Nephron progenitor cell (in vitro differentiated cells): ENCODE results near the gene CENPN.

Experiments
- DNase-seq: peaks from one replicate; pipeline ENCODE4 v3.0.0; 2021
- H3K27ac Mint-ChIP-seq: 2 replicates; pipeline ENCODE4 v1.8.0; 2021; ENCODE audit warnings: mild to moderate bottlenecking, moderate library complexity, mixed read lengths
- H3K27me3 Mint-ChIP-seq: 2 replicates; pipeline ENCODE4 v1.8.0; 2021; ENCODE audit warnings: mild to moderate bottlenecking, low read depth, mixed read lengths; ENCODE audit not compliant: poor library complexity
- H3K36me3 Mint-ChIP-seq: 2 replicates; pipeline ENCODE4 v1.8.0; 2021; ENCODE audit warnings: low read depth, mixed read lengths
- H3K4me1 Mint-ChIP-seq: 2 replicates; pipeline ENCODE4 v1.8.0; 2021; ENCODE audit warnings: mixed read lengths
- H3K4me3 Mint-ChIP-seq: 2 replicates; pipeline ENCODE4 v1.8.0; 2021; ENCODE audit warnings: mild to moderate bottlenecking, moderate library complexity, mixed read lengths
- H3K9me3 Mint-ChIP-seq: 2 replicates; pipeline ENCODE4 v1.8.0; 2021; ENCODE audit warnings: mild to moderate bottlenecking, moderate library complexity, mixed read lengths
- TF ChIP-seq, protein P1 (sequence below): fragments of 200-600 bp; sonication (generic); IDR thresholded peaks from 2 replicates; pipeline ENCODE4 v1.5.0; 2021; ENCODE audit warnings: antibody characterized with exemption

The CENPN gene

DNA sequence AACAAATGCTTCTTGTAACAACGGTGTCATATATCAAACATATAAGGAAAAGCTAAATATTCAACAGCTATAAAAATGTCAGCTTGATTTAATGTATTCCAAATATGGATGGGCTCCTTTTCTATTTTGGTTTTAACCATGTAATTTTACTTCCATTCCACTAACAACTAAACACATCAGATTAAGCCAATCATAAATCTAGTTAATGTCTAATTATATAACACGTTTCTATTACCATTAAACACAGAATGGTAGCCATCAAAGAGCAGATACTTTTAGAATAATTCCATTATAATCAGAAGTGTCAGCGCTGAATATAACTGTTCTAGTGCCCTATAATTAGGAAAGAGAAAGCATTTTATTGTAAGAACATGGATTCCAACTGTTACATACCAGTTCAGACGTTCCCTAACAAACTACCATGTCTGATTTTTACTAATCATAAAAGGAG lies 10.3 kb upstream of the CENPN start:
- Mint-ChIP-seq H3K27me3 (no peaks in the 10 kb centered on the region), H3K4me3 (no peak overlapping the region)

DNA sequence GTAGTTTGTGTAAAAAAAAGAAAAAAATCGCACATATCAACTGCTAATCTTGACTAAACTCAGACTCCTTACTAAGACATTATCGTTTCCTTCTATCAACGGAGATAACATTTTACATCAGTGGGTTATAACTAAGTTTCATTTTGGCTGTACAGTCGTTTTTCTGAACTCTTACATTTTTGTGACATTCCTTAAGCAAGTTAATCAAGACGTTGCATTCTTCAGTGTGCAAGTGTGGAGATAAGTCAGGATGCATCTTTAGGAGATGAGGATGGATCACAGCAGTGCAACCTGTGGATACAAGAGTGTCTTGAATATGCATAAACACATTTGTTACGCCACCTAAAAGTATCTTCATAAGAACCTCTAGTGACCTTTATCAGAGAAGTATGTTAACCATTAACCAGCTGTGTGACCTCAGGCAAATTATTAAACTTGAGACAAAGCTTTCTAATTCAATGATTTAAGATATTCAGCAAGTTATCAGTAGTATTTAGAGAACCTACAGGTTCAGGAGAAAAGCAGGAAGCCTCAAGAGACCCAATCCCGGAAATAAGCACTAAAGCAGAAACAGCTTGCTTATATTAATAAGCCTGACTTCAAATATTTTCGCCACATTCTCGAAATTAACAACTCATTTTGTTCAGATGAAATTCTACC lies 9.7 kb upstream of the CENPN start:
- peaks cover 30% of the 10 kb centered on the region for H3K4me1 Mint-ChIP-seq
- TF ChIP-seq, protein P1, sequence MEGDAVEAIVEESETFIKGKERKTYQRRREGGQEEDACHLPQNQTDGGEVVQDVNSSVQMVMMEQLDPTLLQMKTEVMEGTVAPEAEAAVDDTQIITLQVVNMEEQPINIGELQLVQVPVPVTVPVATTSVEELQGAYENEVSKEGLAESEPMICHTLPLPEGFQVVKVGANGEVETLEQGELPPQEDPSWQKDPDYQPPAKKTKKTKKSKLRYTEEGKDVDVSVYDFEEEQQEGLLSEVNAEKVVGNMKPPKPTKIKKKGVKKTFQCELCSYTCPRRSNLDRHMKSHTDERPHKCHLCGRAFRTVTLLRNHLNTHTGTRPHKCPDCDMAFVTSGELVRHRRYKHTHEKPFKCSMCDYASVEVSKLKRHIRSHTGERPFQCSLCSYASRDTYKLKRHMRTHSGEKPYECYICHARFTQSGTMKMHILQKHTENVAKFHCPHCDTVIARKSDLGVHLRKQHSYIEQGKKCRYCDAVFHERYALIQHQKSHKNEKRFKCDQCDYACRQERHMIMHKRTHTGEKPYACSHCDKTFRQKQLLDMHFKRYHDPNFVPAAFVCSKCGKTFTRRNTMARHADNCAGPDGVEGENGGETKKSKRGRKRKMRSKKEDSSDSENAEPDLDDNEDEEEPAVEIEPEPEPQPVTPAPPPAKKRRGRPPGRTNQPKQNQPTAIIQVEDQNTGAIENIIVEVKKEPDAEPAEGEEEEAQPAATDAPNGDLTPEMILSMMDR, result no peak
- DNase-seq, result no peak
- no peak overlapping the region for H3K4me3 Mint-ChIP-seq
- peaks cover 24% of the 10 kb centered on the region for H3K9me3 Mint-ChIP-seq
- H3K36me3 Mint-ChIP-seq, result peaks cover 62% of the 10 kb centered on the region
- peak overlapping the region; percentile 44 for H3K27ac Mint-ChIP-seq
- no peaks in the 10 kb centered on the region for H3K27me3 Mint-ChIP-seq

More for the DNA sequence above, 10.3 kb upstream of the CENPN start:
- Mint-ChIP-seq H3K27ac (peak overlapping the region; percentile 44), H3K4me1 (peaks cover 32% of the 10 kb centered on the region), H3K36me3 (peaks cover 58% of the 10 kb centered on the region), H3K9me3 (peaks cover 24% of the 10 kb centered on the region)
- DNase-seq, result no peak
- TF ChIP-seq, protein P1, result no peak

GRCh38 chr16:80997964-80998620 lies 8.9 kb upstream of the CENPN start:
- Mint-ChIP-seq H3K27me3 (no peaks in the 10 kb centered on the region), H3K4me1 (peaks cover 31% of the 10 kb centered on the region), H3K36me3 (peaks cover 65% of the 10 kb centered on the region), H3K9me3 (peaks cover 24% of the 10 kb centered on the region), H3K27ac (no peak overlapping the region), H3K4me3 (no peak overlapping the region)
- TF ChIP-seq, protein P1, result no peak
- DNase-seq, result no peak

DNA sequence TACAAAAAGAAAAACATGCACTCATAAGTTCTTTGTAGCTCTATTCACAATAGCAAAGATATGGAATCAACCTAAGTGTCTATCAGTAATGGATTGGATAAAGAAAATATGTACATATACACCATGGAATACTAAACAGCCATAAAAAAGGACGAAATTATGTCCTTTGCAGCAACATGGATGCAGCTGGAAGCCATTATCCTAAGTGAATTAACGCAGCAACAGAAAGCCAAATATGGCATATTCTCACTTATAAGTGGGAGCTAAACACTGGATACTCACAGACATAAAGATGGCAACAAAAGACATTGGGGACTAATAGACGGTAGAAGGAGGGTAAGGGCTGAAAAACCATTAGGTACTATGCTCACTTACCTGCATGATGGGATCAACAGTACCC lies 6.1 kb upstream of the CENPN start:
- peaks cover 48% of the 10 kb centered on the region for H3K36me3 Mint-ChIP-seq
- peaks cover 24% of the 10 kb centered on the region for H3K9me3 Mint-ChIP-seq
- TF ChIP-seq, protein P1, result no peak
- H3K27ac Mint-ChIP-seq, result no peak overlapping the region
- H3K4me1 Mint-ChIP-seq, result peaks cover 43% of the 10 kb centered on the region
- no peak overlapping the region for H3K4me3 Mint-ChIP-seq
- no peaks in the 10 kb centered on the region for H3K27me3 Mint-ChIP-seq
- DNase-seq, result no peak

GRCh38 chr16:81001330-81001729 lies 5.7 kb upstream of the CENPN start:
- Mint-ChIP-seq H3K36me3 (peaks cover 47% of the 10 kb centered on the region), H3K4me1 (peaks cover 42% of the 10 kb centered on the region), H3K27ac (no peak overlapping the region), H3K27me3 (no peaks in the 10 kb centered on the region), H3K9me3 (peaks cover 24% of the 10 kb centered on the region), H3K4me3 (no peak overlapping the region)
- DNase-seq, result no peak
- TF ChIP-seq, protein P1, result no peak
